ENCODE data around the gene MYO5B.

Gene MYO5B

DNA sequence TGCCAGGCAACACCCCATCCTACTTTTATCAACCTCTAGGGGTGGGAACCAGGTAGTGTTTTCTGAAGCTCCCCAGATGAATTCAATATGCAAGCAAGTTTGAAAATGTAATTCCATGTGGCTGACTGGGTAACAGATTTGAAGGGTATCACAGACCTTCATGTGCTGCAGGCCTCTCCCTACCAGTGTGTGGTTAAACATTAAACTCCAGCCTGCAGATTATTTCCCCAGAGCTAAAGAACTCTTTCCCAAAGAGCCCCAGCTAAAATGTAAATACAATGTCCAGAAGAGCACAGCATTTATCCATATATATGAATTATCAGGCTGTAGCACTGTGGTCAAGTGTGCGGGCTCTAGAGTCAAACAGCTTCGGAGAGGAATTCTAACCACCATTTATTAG lies 134.1 kb downstream of the MYO5B start:
- no peak for DNase-seq

DNA sequence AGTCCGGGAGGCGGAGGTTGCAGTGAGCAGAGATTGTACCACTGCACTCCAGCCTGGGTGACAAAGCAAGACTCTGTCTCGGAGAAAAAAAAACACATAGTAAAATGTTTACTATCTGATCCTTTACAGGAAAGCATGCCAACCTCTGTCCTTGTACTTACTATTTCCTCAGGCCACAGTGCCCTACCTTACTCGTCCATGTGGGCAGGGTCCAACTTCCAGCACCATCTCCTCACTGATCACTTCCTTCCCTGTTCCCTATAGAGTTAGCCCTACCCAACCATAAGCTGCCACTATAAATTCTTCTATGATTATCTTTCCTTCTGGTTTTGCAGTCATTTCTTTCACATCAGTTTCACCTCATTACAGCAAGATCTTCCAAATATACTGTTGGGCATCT lies 136.2 kb downstream of the MYO5B start:
- DNase-seq = no peak

- DNase-seq = no peak
Measured at GRCh38 chr18:50057009-50057408, 137.9 kb downstream of the MYO5B start.

GRCh38 chr18:50056185-50056584 lies 138.8 kb downstream of the MYO5B start:
- no peak for DNase-seq

- DNase-seq = no peak
Measured at GRCh38 chr18:50055488-50055887, 139.5 kb downstream of the MYO5B start.

DNA sequence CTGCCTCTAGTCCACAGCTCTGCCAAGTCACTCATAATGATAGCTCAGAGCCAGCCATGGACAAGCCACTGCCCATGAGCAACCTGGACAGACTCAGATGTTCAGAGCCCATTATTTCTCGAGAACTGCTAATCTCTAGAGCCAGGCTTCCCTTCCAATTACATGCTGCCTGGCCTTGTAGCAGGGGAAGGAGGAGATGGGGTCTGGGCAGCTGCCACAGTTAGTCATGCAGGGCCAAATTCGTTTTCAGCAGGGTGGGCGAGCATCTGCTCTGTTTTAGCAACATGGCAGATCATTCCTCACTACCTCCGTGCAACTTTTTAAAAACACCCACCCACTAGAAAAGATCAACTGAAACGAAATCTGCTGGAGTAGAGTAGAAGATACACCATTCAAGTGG lies 141.8 kb downstream of the MYO5B start:
- no peak for DNase-seq

DNA sequence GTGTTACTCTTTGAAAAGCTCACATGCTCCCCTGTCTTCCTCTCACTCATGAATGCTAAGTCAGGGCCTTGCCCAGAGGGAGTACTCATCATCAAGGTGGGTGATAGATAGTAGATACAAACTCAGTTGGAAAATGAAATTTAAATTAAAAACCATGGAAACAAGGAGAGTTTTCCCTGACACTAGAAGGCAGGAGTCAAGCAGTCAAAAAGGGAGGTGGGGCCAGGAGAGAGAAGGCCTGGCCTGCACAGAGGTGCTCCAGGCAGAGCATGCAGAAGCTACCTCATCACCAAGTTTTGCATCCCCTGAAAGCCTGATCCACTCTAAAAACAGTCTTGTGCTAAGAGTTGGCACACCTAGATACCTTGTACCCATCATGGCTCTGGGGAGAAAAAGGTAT lies 143.7 kb downstream of the MYO5B start:
- no peak for DNase-seq

DNA sequence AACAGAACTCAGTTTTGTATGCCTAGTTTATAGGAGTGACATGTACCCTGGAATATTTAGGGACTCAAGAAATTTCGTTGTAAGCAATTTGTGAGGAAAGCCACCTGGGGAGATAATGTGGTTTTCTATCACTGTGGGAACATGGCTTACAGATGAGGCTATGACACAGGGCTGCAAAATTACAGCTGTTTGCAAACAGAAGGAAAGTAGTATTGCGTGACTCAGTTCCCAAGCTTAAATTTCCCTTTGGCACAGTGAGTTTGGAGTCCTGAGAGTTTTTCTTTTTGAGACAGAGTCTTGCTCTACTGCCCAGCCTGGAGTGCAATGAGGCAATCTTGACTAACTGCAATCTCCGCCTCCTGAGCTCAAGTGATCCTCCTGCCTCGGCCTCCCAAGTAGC lies 149.8 kb downstream of the MYO5B start:
- DNase-seq = no peak

DNA sequence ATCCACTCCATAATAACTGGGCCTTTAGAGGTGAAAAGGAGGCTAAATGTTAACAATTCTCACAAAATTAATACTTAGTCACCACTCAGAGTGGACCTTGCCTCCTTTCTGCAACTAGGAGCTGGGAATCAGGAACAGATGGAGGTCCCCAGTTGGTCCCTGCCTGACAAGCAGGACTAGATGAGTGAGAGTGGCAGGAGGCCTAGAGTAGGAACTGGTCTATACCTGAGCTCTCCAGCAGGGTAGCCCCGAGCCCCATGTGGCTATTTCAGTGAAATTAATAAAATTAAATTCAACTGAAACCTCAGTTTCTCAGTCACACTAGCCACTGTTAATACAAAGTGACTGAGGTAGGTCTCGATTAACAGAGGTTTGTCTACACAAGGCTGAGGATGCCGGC lies 150.5 kb downstream of the MYO5B start:
- DNase-seq = no peak

DNA sequence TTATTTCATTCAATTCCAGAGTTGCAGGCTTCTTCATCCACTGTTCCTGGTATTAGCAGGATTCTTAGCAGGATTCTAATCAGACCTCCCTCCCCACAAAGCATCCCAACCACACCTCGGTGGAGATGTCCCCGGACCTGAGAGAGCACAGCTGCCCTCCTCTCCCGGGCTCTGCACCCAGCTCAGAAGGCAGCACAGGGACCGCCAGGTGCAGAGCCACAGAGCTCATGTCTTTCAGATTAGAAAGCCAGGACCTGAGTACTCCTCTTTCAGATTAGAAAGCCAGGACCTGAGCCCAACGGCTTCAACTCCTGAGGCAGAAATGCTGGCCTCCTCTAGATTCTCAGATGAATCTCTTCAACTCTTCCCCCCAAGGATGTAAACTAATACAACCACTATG lies 152.3 kb downstream of the MYO5B start:
- no peak for DNase-seq

DNA sequence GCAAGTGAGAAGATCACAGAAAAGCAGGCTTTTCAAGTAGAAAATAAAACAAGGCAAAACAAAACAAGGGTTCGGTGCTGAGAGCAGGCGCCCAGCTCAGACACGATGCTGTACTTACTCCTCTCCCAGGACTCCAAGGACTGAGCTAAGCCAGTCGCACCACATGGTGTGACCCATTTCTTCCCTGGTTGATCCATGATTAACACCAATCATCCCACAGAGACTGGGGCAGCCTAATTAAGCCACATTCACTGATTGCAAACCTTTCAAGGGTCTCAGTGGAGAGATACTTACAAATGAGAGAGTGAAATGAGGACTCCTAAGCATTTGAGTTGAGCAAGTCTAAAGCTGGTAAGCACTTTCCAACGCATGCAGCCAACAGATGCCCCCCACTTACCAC lies 155.2 kb downstream of the MYO5B start:
- no peak for DNase-seq

DNA sequence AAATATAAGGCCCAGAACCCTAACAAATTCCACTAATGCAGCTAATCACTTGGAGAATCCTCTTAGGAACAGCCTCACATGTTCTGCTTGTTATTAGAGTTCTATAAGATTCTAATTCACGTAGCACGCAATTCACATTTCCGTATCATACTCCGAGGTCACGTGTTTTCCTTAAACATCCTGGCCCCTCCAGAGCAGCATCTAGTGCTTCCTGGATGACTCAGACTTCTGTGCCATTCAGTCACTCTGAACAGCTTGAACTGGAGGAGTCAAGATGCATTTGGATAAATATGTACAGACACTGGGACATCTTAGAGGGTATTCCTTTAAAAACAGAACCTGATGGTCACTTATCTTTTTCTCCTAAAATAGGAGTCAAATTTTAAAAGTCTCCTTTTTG lies 156.5 kb downstream of the MYO5B start:
- DNase-seq = no peak

DNA sequence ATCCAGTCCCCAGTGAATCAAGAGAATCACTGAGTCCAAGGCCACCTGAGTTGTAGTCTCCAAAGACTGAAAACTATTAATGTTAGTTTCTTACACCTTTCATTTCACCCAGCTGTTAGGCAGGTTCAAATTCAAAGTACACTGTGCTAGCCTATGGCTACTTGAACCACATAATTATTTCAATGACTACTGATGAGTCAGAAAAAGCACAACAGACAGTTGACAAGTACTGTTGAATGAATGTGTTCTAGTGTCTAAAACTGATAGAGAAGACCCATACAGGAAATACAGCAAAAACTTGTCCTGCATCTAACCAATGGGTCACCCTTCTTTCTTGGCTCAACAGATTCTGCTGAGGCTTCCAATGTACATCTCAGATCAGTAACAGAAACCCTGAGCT lies 160.9 kb downstream of the MYO5B start:
- no peak for DNase-seq

DNA sequence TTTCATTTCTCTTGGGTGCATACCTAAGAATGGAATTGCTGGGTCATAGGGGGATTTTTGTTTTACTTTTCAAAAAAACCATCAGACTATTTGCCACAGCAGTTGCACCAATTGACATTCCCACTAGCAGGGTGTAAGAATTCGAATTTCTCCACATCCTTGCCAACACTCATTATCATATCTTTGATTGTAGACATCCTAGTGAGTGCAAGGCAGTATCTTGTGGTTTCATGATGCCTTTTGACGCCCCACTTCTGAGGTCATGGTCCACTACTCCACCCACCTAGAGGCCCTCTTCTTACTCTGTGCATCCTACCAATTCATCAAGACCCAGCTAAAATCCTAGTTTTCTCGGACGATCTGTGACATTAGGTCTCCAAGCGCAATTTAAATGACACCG lies 161.9 kb downstream of the MYO5B start:
- DNase-seq = no peak

GRCh38 chr18:50030146-50030545 lies 164.8 kb downstream of the MYO5B start:
- no peak for DNase-seq

GRCh38 chr18:50027996-50028395 lies 167.0 kb downstream of the MYO5B start:
- no peak for DNase-seq

- DNase-seq = no peak
Measured at GRCh38 chr18:50024466-50024865, 170.5 kb downstream of the MYO5B start.

GRCh38 chr18:50022985-50023384 lies 172.0 kb downstream of the MYO5B start:
- DNase-seq = no peak

DNA sequence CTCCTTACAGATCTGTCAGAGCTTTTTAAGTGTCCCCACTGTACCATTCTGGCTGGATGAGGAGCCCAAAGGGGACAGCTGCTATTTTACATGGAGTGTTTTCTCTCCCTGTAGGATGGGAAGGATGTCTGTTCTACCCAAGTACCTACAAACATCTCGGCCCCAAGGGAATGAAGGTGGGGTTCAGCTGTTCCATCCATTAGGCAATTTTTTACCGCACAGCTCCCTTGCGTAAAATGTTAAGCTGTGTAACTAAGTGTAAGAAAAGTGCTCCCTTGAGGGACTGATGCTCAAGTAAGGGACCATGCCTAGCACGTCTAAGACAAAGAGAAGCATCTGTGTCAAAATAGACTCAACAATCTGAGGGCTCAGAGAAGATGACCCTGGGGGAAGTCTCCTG lies 180.3 kb downstream of the MYO5B start:
- no peak for DNase-seq

DNA sequence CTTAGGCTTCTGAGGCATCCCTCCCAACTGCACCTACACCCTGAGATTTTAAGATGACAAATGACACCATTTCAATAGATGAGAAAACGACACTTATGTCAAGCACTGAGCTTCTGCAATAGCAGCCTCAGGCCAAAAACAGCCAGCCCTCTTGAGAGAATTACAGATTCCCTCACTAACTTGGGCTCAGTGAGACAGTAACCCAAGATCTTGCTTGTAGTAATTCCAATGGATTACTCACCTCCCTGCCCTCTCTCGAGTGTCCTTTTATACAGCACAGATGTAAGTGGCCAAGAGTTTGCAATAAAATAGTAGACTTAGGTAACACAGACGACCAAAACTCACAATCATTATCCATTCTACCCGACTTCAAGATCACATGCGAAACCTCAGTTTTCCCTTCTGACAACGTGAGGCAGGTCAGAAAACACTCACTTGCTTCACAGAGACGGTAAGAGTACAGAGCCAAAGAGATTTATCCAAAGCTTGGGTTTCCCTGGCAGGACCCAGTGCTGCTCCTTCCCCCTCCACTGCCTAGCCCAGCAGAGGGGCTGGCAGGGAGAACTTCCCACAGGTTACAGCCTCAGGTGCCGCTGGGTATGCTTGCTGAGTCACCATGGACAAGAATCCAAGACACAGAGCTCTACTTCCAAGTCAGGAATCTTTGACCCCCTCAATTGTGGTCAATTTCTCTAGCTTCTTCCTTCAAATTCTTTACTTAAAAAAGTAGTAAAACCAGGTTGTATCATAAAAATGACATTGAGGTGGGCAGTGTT lies 181.4 kb downstream of the MYO5B start:
- DNase-seq = no peak

DNA sequence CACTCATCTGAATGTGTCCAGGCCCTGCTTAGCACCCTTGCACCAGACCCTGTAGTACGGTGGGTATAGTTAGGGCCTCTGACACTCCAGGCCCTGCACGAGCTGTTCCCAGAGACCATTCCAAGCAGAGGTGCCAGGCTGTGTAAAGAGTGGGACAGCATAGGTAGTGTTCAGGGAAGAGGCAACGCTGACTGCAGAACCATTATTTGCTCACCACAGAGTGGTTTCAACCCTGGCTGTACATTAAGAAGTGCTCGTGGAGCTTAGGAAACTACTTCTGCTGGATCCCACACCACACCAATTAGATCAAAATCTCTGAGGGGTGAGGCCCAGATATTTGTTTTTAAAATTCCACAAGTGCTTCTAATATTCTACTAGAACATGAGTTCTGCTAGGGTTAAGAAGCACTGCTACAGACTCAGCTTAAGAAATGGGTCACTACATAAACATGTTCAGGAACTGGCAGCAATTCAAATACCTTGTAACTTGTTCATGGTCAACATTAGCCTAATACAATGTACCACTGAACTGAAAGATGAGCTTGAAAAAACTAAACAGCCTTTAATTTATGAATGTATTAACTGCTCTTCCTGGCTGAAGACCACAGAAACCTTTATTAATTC lies 183.0 kb downstream of the MYO5B start:
- no peak for DNase-seq

DNA sequence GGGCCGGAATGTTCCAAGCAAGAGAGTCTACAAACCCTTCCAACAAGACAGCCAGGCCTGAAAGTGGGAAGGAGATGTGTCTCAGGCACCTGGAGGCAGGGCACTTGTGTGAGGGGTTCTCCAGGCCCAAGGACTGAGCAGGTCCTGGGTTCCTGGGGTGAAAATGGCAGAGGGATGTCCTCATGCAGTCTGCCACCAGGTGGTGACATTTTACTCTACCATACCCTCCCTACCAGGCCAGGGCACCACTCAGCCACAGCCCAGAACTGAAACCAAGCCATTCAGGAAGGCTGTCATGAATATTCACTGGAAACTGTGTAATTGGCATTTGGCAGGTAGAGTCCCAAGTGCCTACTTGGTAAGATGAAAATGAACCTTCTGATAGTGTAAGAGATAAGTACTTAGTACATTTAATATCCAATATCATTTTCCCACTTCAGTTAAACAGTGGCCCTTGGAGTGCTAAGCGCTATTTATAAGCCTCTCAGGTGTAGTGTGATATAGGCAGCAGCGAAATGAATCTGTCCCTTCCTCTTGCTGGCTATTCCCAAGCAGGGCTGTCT lies 185.1 kb downstream of the MYO5B start:
- DNase-seq = peak; percentile 48

GRCh38 chr18:50008306-50008705 lies 186.6 kb downstream of the MYO5B start:
- DNase-seq = no peak

GRCh38 chr18:50006470-50007046 lies 188.4 kb downstream of the MYO5B start:
- no peak for DNase-seq
